Activated CD8-positive, alpha-beta T cell treated with anti-CD3 and anti-CD28 coated beads for 36 hours (primary cell): Measurements from ENCODE around the gene ACE. TPM values are rescaled to one million over a fixed set of nuclear protein-coding genes. Genes with fewer than 3 reads are reported as not detected.

Source experiments
- ATAC-seq: fragments of 200-7000 bp; cut with Tn5 transposase; one replicate; pipeline ENCODE4 v1.10.0; 2021; ENCODE audit warnings: mild to moderate bottlenecking, moderate library complexity
- CTCF ChIA-PET: fragments of 350-600 bp; sonication (Branson Sonifier 250); formaldehyde crosslinking; loops from one replicate; lab custom pipeline; 2021; ENCODE audit warnings: antibody characterized with exemption; lab: Charles Lee
- POLR2A ChIA-PET: fragments of 350-600 bp; sonication (Branson Sonifier 250); formaldehyde crosslinking; loops from one replicate; lab custom pipeline; 2021; ENCODE audit warnings: antibody characterized with exemption; lab: Charles Lee
- DNase-seq: peaks from one replicate; pipeline ENCODE4 v3.0.0-alpha.2; 2020
- H3K27ac Mint-ChIP-seq: one replicate; pipeline ENCODE4 v1.8.0; 2021; ENCODE audit warnings: mild to moderate bottlenecking, mixed read lengths
- H3K27me3 Mint-ChIP-seq: one replicate; pipeline ENCODE4 v1.8.0; 2021; ENCODE audit warnings: mixed read lengths
- H3K36me3 Mint-ChIP-seq: one replicate; pipeline ENCODE4 v1.8.0; 2021; ENCODE audit warnings: low read depth, mixed read lengths
- H3K4me1 Mint-ChIP-seq: one replicate; pipeline ENCODE4 v1.8.0; 2021; ENCODE audit warnings: low read depth, mixed read lengths
- H3K4me3 Mint-ChIP-seq: one replicate; pipeline ENCODE4 v1.8.0; 2021; ENCODE audit warnings: mild to moderate bottlenecking, moderate library complexity, mixed read lengths
- H3K9me3 Mint-ChIP-seq: one replicate; pipeline ENCODE4 v1.8.0; 2021; ENCODE audit warnings: mixed read lengths
- CTCF ChIP-seq: fragments of 200-600 bp; IDR thresholded peaks from one replicate; pipeline ENCODE4 v1.8.0; 2022; ENCODE audit warnings: antibody characterized with exemption, mild to moderate bottlenecking
- intact Hi-C: fragments of 100-400 bp; cut with micrococcal nuclease; formaldehyde crosslinking; loops from one replicate; pipeline ENCODE4 v1.10.0; 2022
- total RNA-seq, 2 experiments: library from RNA; stranded (reverse); gene quantifications; one replicate each; pipeline ENCODE4 v1.2.3, GENCODE V29; 2021

Gene ACE
- total RNA-seq, 2 experiments from 2014 or later, result 0.36 to 0.51 TPM

GRCh38 chr17:63475491-63476412 is 1.1 kb upstream of the ACE start:
- H3K4me1 Mint-ChIP-seq, result peaks cover 10% of the 10 kb centered on the region
- H3K36me3 Mint-ChIP-seq, result no peaks in the 10 kb centered on the region
- POLR2A ChIA-PET, result interaction anchor here (0.6 to 1.2 kb wide), 2 partner anchors 13 to 50 kb away, joined by 3 to 6 read pairs; no protein-coding TSS in a partner anchor
- DNase-seq (no peak), ATAC-seq (no peak)
- peaks cover 32% of the 10 kb centered on the region for H3K27me3 Mint-ChIP-seq
- H3K27ac Mint-ChIP-seq, result no peak overlapping the region
- peak overlapping the region; percentile 49 for H3K4me3 Mint-ChIP-seq
- intact Hi-C loops, result no loop called here
- CTCF ChIA-PET, result interaction anchor here (2.8 to 8.0 kb wide), 3 partner anchors 33 to 50 kb away, joined by 12 to 231 read pairs (median 58); no protein-coding TSS in a partner anchor
- TF ChIP-seq CTCF, result no peak
- no peaks in the 10 kb centered on the region for H3K9me3 Mint-ChIP-seq

- H3K27ac Mint-ChIP-seq, result no peak overlapping the region
- CTCF ChIA-PET, result interaction anchor here (4.6 to 8.0 kb wide), 2 partner anchors 34 to 49 kb away, joined by 58 to 231 read pairs; no protein-coding TSS in a partner anchor
- no peak for TF ChIP-seq CTCF
- peaks cover 10% of the 10 kb centered on the region for H3K4me1 Mint-ChIP-seq
- peaks cover 32% of the 10 kb centered on the region for H3K27me3 Mint-ChIP-seq
- H3K9me3 Mint-ChIP-seq, result no peaks in the 10 kb centered on the region
- H3K36me3 Mint-ChIP-seq, result no peaks in the 10 kb centered on the region
- ATAC-seq (peak; percentile 9), DNase-seq (no peak)
- POLR2A ChIA-PET, result interaction anchor here (1.2 kb wide), 1 partner anchor 51 kb away, joined by 6 read pairs; no protein-coding TSS in a partner anchor
- peak overlapping the region; percentile 49 for H3K4me3 Mint-ChIP-seq
- intact Hi-C loops, result no loop called here
Measured at GRCh38 chr17:63476459-63476853, 405 bp upstream of the ACE start.

GRCh38 chr17:63477480-63478440 is 899 bp downstream of the ACE start:
- no peaks in the 10 kb centered on the region for H3K9me3 Mint-ChIP-seq
- H3K4me1 Mint-ChIP-seq, result peaks cover 10% of the 10 kb centered on the region
- peaks cover 29% of the 10 kb centered on the region for H3K27me3 Mint-ChIP-seq
- H3K4me3 Mint-ChIP-seq, result peak overlapping the region; percentile 69
- ATAC-seq (peak; percentile 21), DNase-seq (peak; percentile 13)
- ChIA-PET POLR2A (interaction anchor here (1.1 to 1.7 kb wide), 3 partner anchors 10 to 58 kb away, joined by 4 to 5 read pairs (median 5); no protein-coding TSS in a partner anchor), CTCF (interaction anchor here (0.8 to 8.0 kb wide), 20 partner anchors 9 to 198 kb away, joined by 3 to 231 read pairs (median 8); no protein-coding TSS in a partner anchor)
- no peaks in the 10 kb centered on the region for H3K36me3 Mint-ChIP-seq
- H3K27ac Mint-ChIP-seq, result no peak overlapping the region
- no peak for TF ChIP-seq CTCF
- intact Hi-C loops, result loop anchor here (2.0 kb wide), 1 partner anchor 53 kb away; no protein-coding TSS in a partner anchor

- Mint-ChIP-seq H3K4me3 (no peak overlapping the region), H3K27me3 (peaks cover 29% of the 10 kb centered on the region)
Measured at GRCh38 chr17:63478814-63479494, 2.1 kb downstream of the ACE start.

More at GRCh38 chr17:63478814-63479494, 2.1 kb downstream of the ACE start:
- no peak overlapping the region for H3K27ac Mint-ChIP-seq
- CTCF ChIA-PET, result interaction anchor here (0.6 to 8.0 kb wide), 31 partner anchors 10 to 202 kb away, joined by 3 to 231 read pairs (median 4); partner anchors contain the start of gene DCAF7
- no peaks in the 10 kb centered on the region for H3K36me3 Mint-ChIP-seq
- H3K9me3 Mint-ChIP-seq, result no peaks in the 10 kb centered on the region
- intact Hi-C loops, result loop anchor here (2.0 kb wide), 1 partner anchor 54 kb away; no protein-coding TSS in a partner anchor
- peaks cover 10% of the 10 kb centered on the region for H3K4me1 Mint-ChIP-seq
- POLR2A ChIA-PET, result interaction anchor here (0.8 to 1.7 kb wide), 4 partner anchors 9 to 59 kb away, joined by 3 to 5 read pairs (median 4); partner anchors contain the start of gene CYB561
- ATAC-seq (peak; percentile 87), DNase-seq (peak; percentile 88)
- TF ChIP-seq CTCF, result peak; percentile 74
